H1 (cell line): Measurements from ENCODE around the gene AMZ1. TPM values are rescaled to one million over a fixed set of nuclear protein-coding genes. Genes with fewer than 3 reads are reported as not detected.

Experiments
- BRCA1 ChIP-seq: IDR thresholded peaks from 2 replicates; pipeline ENCODE4 v1.6.1; 2012; ENCODE audit warnings: low read depth, low read length, improper control_type of control experiment
- CBX5 ChIP-seq: fragments of 300-800, 300-1000 bp; sonication (generic); IDR thresholded peaks from 2 replicates; pipeline ENCODE4 v1.7.1; 2016; ENCODE audit warnings: antibody characterized with exemption, low read length, low read depth
- NRF1 ChIP-seq: IDR thresholded peaks from 2 replicates; pipeline ENCODE4 v1.6.1; 2011; ENCODE audit warnings: mild to moderate bottlenecking, low read depth, low read length, improper control_type of control experiment
- RFX5 ChIP-seq: IDR thresholded peaks from 2 replicates; pipeline ENCODE4 v1.6.1; 2011; ENCODE audit warnings: low read depth, low read length, improper control_type of control experiment, borderline replicate concordance
- SP1 ChIP-seq: IDR thresholded peaks from 2 replicates; pipeline ENCODE4 v1.6.1; 2011; ENCODE audit warnings: low read depth, low read length
- SUZ12 ChIP-seq: fragments of 200-600 bp; sonication (generic); IDR thresholded peaks from 2 replicates; pipeline ENCODE4 v1.6.1; 2012; ENCODE audit warnings: mild to moderate bottlenecking, inconsistent platforms, low read length, moderate library complexity, mixed read lengths
- USF2 ChIP-seq: IDR thresholded peaks from 2 replicates; pipeline ENCODE4 v1.6.1; 2011; ENCODE audit warnings: low read length, improper control_type of control experiment
- YY1 ChIP-seq: IDR thresholded peaks from 2 replicates; pipeline ENCODE4 v1.6.1; 2011; ENCODE audit warnings: low read depth, mild to moderate bottlenecking, low read length
- polyA plus RNA-seq, 7 experiments: library from polyadenylated mRNA; depleted of rRNA in 3 of 7; stranded (reverse) in 5 of 7; unstranded in 2 of 7; fragments of >200 nt in 5 of 7; fragments of 200-250 nt in 2 of 7; gene quantifications; 1 replicate in 5 of 7; 2 replicates in 1 of 7; 4 replicates in 1 of 7; pipeline versions ENCODE4 v1.2.1 to v1.2.3, GENCODE V29; 2011 to 2013; ENCODE audit warnings: missing spikeins in 2 of 7, mixed read lengths in 2 of 7
- total RNA-seq: library from RNA; stranded (reverse); fragmentation: NEBNext Ultra II Directional; extraction: Animal tissue kit (Norgen Biotek cat#: 25700); gene quantifications from 2 replicates; pipeline ENCODE4 v1.2.1, GENCODE V29; 2021
- TF ChIP-seq, protein P1 (sequence below), 3 experiments: IDR thresholded peaks; 1 replicate in 2 of 3; 2 replicates in 1 of 3; pipeline versions ENCODE4 v1.5.1 to v1.6.1; 2011; ENCODE audit warnings: low read length in 3 of 3, mild to moderate bottlenecking in 3 of 3, inconsistent platforms in 2 of 3, low read depth in 1 of 3, moderate library complexity in 1 of 3; ENCODE audit not compliant: insufficient read depth in 1 of 3; ENCODE audit errors: control extremely low read depth in 1 of 3

AMZ1 gene
- total and polyA plus RNA-seq, 2 of the 8 experiments (the other 6 are each of a cell fraction or from before 2014, with no cell fraction given): 0.59 to 1.4 TPM

GRCh38 chr7:2734084-2734686 is 46.2 kb downstream of the AMZ1 start (continued):
- TF ChIP-seq USF2 (no peak), CBX5 (no peak), YY1 (no peak), SUZ12 (no peak), RFX5 (no peak), SP1 (no peak), NRF1 (no peak), BRCA1 (no peak)
- TF ChIP-seq, protein P1, sequence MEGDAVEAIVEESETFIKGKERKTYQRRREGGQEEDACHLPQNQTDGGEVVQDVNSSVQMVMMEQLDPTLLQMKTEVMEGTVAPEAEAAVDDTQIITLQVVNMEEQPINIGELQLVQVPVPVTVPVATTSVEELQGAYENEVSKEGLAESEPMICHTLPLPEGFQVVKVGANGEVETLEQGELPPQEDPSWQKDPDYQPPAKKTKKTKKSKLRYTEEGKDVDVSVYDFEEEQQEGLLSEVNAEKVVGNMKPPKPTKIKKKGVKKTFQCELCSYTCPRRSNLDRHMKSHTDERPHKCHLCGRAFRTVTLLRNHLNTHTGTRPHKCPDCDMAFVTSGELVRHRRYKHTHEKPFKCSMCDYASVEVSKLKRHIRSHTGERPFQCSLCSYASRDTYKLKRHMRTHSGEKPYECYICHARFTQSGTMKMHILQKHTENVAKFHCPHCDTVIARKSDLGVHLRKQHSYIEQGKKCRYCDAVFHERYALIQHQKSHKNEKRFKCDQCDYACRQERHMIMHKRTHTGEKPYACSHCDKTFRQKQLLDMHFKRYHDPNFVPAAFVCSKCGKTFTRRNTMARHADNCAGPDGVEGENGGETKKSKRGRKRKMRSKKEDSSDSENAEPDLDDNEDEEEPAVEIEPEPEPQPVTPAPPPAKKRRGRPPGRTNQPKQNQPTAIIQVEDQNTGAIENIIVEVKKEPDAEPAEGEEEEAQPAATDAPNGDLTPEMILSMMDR (IDR thresholded peaks at IDR 0.05; ENCODE audit: control extremely low read depth in 1 of 3, insufficient read depth in 1 of 3, low read depth in 1 of 3, low read length in 3 of 3): no peak
